Esophagus squamous epithelium (tissue), 5 donors: ENCODE results near the gene GBX1. TPM values are rescaled to one million over a fixed set of nuclear protein-coding genes. Genes with fewer than 3 reads are reported as not detected.

Experiments used
- DNase-seq: peaks from one replicate; lab custom pipeline; 2025; lab: John Stamatoyannopoulos, UW
- H3K27ac ChIP-seq, 4 donors: fragments of 200-600 bp; sonication (generic); one replicate each; pipeline ENCODE4 v1.5.1; 2016 to 2019; ENCODE audit warnings: mild to moderate bottlenecking in 1 of 4
- H3K27me3 ChIP-seq, 4 donors: fragments of 200-600 bp; sonication (generic); 1 replicate in 3 of 4; 2 replicates in 1 of 4; pipeline versions ENCODE4 v1.5.1 to v1.6.0; 2017 to 2021; ENCODE audit warnings: antibody characterized with exemption in 1 of 4
- H3K36me3 ChIP-seq, 3 donors: fragments of 200-600 bp; sonication (generic); one replicate each; pipeline ENCODE4 v1.5.1; 2016 to 2019
- H3K4me1 ChIP-seq, 3 donors: fragments of 200-600 bp; sonication (generic); one replicate each; pipeline ENCODE4 v1.5.1; 2017 to 2019
- H3K4me3 ChIP-seq, 4 donors: fragments of 200-600 bp; sonication (generic); 1 replicate in 3 of 4; 2 replicates in 1 of 4; pipeline ENCODE4 v1.5.1; 2016 to 2019; ENCODE audit warnings: mild to moderate bottlenecking in 2 of 4, moderate library complexity in 1 of 4
- H3K9me3 ChIP-seq, 3 donors: fragments of 200-600 bp; sonication (generic); one replicate each; pipeline ENCODE4 v1.5.1; 2016 to 2019
- CTCF ChIP-seq, 6 experiments: fragments of 450-650 bp in 4 of 6; fragments of 200-600 bp in 2 of 6; sonication (generic) in 2 of 6; IDR thresholded peaks; one replicate each; pipeline ENCODE4 v1.5.1; 2016 to 2019; ENCODE audit warnings: antibody characterized with exemption in 6 of 6, mild to moderate bottlenecking in 4 of 6, moderate library complexity in 4 of 6
- POLR2A ChIP-seq, 4 donors: fragments of 450-650 bp; IDR thresholded peaks; one replicate each; pipeline ENCODE4 v1.6.1; 2017; ENCODE audit warnings: antibody characterized with exemption in 4 of 4, mild to moderate bottlenecking in 4 of 4, moderate library complexity in 3 of 4
- WGBS, 2 donors: methylation state at CpG; one replicate each; pipeline ENCODE4 v1.1.5; 2018; 5-methylcytosine and 5-hydroxymethylcytosine counted together
- intact Hi-C: fragments of 100-400 bp; cut with DNase I; formaldehyde crosslinking; loops from one replicate; pipeline ENCODE4 v1.15.0; 2022
- total RNA-seq, 4 donors: library from RNA; depleted of rRNA; stranded (reverse); fragments of >200 nt; gene quantifications; one replicate each; pipeline ENCODE4 v1.1.0, GENCODE V29; 2016
- donor health status: DM: yes; HTN: yes; CAD: no.

Gene GBX1
- total RNA-seq, 4 donors from 2014 or later = not detected

GRCh38 chr7:151181011-151181431, 13.5 kb upstream of the GBX1 start:
- no peak for DNase-seq
- Histone ChIP-seq H3K27ac (no peak overlapping the region), H3K4me3 (no peak overlapping the region), H3K4me1 (no peaks in the 10 kb centered on the region), H3K27me3 (peaks cover 0 to 48% (median 0%) of the 10 kb centered on the region in 4 donors), H3K36me3 (no peaks in the 10 kb centered on the region), H3K9me3 (no peaks in the 10 kb centered on the region)
- 78 to 100% methylated on average over 1 to 7 of the region's 22 CpGs for WGBS, 2 donors
- intact Hi-C loops = no loop called here
- TF ChIP-seq POLR2A (IDR thresholded peaks at IDR 0.05) (no peak), CTCF (IDR thresholded peaks at IDR 0.05) (no peak)

GRCh38 chr7:151179946-151180345, 12.5 kb upstream of the GBX1 start:
- Histone ChIP-seq H3K4me1 (no peaks in the 10 kb centered on the region), H3K27me3 (peaks cover 0 to 59% (median 0%) of the 10 kb centered on the region in 4 donors), H3K27ac (no peak overlapping the region), H3K36me3 (no peaks in the 10 kb centered on the region), H3K4me3 (no peak overlapping the region), H3K9me3 (no peaks in the 10 kb centered on the region)
- 66 to 100% methylated on average over 1 to 4 of the region's 4 CpGs for WGBS, 2 donors
- TF ChIP-seq CTCF (IDR thresholded peaks at IDR 0.05) = no peak
- no peak for TF ChIP-seq POLR2A (IDR thresholded peaks at IDR 0.05)
- intact Hi-C loops = no loop called here
- DNase-seq = no peak

- TF ChIP-seq POLR2A (IDR thresholded peaks at IDR 0.05) (no peak), CTCF (IDR thresholded peaks at IDR 0.05) (no peak)
- 82 to 88% methylated on average over 4 to 7 of the region's 8 CpGs for WGBS, 2 donors
- DNase-seq = no peak
- Histone ChIP-seq H3K9me3 (no peaks in the 10 kb centered on the region), H3K36me3 (no peaks in the 10 kb centered on the region), H3K4me1 (peaks cover 0 to 4% (median 0%) of the 10 kb centered on the region in 3 donors), H3K27me3 (peaks cover 0 to 64% (median 0%) of the 10 kb centered on the region in 4 donors), H3K27ac (no peak overlapping the region), H3K4me3 (no peak overlapping the region)
- intact Hi-C loops = no loop called here
Observed at GRCh38 chr7:151179287-151179860, 11.9 kb upstream of the GBX1 start.

- peaks cover 0 to 4% (median 0%) of the 10 kb centered on the region in 3 donors for H3K4me1 ChIP-seq
- H3K9me3 ChIP-seq = no peaks in the 10 kb centered on the region
- TF ChIP-seq POLR2A (IDR thresholded peaks at IDR 0.05) (no peak), CTCF (IDR thresholded peaks at IDR 0.05) (no peak)
- H3K27ac ChIP-seq = no peak overlapping the region
- peaks cover 0 to 70% (median 0%) of the 10 kb centered on the region in 4 donors for H3K27me3 ChIP-seq
- intact Hi-C loops = no loop called here
- no peak overlapping the region for H3K4me3 ChIP-seq
- WGBS, 2 donors = 57 to 78% methylated on average over 2 of the region's 2 CpGs
- H3K36me3 ChIP-seq = no peaks in the 10 kb centered on the region
- no peak for DNase-seq
Observed at GRCh38 chr7:151178831-151179230, 11.3 kb upstream of the GBX1 start.

GRCh38 chr7:151178236-151178635, 10.7 kb upstream of the GBX1 start:
- H3K4me3 ChIP-seq = no peak overlapping the region
- WGBS, 2 donors = 82 to 92% methylated on average over 8 to 9 of the region's 9 CpGs
- no peak overlapping the region for H3K27ac ChIP-seq
- peaks cover 0 to 76% (median 1%) of the 10 kb centered on the region in 4 donors for H3K27me3 ChIP-seq
- intact Hi-C loops = no loop called here
- no peaks in the 10 kb centered on the region for H3K9me3 ChIP-seq
- peaks cover 0 to 4% (median 0%) of the 10 kb centered on the region in 3 donors for H3K4me1 ChIP-seq
- TF ChIP-seq CTCF (IDR thresholded peaks at IDR 0.05) = no peak
- no peak for TF ChIP-seq POLR2A (IDR thresholded peaks at IDR 0.05)
- no peaks in the 10 kb centered on the region for H3K36me3 ChIP-seq
- no peak for DNase-seq
